Fibroblast of lung (primary cell): ENCODE results near the gene CRACDL.

Experiments
- CTCF ChIP-seq, 2 donors: IDR thresholded peaks in 1 of 2; conservative IDR thresholded peaks in 1 of 2; 1 replicate in 1 of 2; 2 replicates in 1 of 2; pipeline ENCODE4 v1.5.1; 2011 to 2012; ENCODE audit warnings: low read length in 2 of 2, control low read depth in 1 of 2, inconsistent platforms in 1 of 2, low read depth in 1 of 2, mild to moderate bottlenecking in 1 of 2
- EZH2 ChIP-seq: IDR thresholded peaks from 2 replicates; pipeline ENCODE4 v1.5.1; 2012; ENCODE audit warnings: low read length, control low read depth, mild to moderate bottlenecking; ENCODE audit errors: missing control alignments

- TF ChIP-seq CTCF (conservative IDR thresholded peaks at IDR 0.05 in 1 of 2, IDR thresholded peaks at IDR 0.05 in 1 of 2; ENCODE audit: low read depth in 1 of 2, low read length in 2 of 2) (no peak), EZH2 (no peak)
These were observed at the start of gene CRACDL for GRCh38 chr2:98935777-98936352.
